CD4-positive, alpha-beta T cell (primary cell): ENCODE results near the gene HP1BP3. TPM values are rescaled to one million over a fixed set of nuclear protein-coding genes. Genes with fewer than 3 reads are reported as not detected.

Experiments used
- ATAC-seq: fragments of 200-7000 bp; cut with Tn5 transposase; one replicate; pipeline ENCODE4 v1.10.0; 2022; ENCODE audit warnings: mild to moderate bottlenecking; ENCODE audit not compliant: poor library complexity
- CTCF ChIA-PET: fragments of 350-600 bp; sonication (Branson Sonifier 250); formaldehyde crosslinking; loops from one replicate; lab custom pipeline; 2021; ENCODE audit warnings: antibody characterized with exemption, inconsistent platforms; lab: Charles Lee
- POLR2A ChIA-PET: fragments of 350-600 bp; sonication (Branson Sonifier 250); formaldehyde crosslinking; loops from one replicate; lab custom pipeline; 2021; ENCODE audit warnings: antibody characterized with exemption, inconsistent platforms; lab: Charles Lee
- DNase-seq, 14 experiments: peaks; one replicate each; pipeline ENCODE4 v3.0.0-alpha.2; 2013 to 2020; ENCODE audit warnings: mixed read lengths in 2 of 14
- H3K27ac ChIP-seq, 2 donors: one replicate each; pipeline versions ENCODE4 v1.5.1 to v1.7.0; 2013; ENCODE audit warnings: low read length in 2 of 2, low read depth in 1 of 2, mild to moderate bottlenecking in 1 of 2
- H3K27me3 ChIP-seq, 2 experiments: 1 replicate in 1 of 2; 2 replicates in 1 of 2; pipeline versions ENCODE4 v1.6.1 to v1.7.0; 2013; ENCODE audit warnings: low read length in 2 of 2, control low read depth in 1 of 2, mild to moderate bottlenecking in 1 of 2, moderate library complexity in 1 of 2; ENCODE audit not compliant: insufficient read depth in 2 of 2, control insufficient read depth in 1 of 2
- H3K36me3 ChIP-seq: one replicate; pipeline ENCODE4 v1.6.1; 2013; ENCODE audit warnings: low read length, control low read depth; ENCODE audit not compliant: insufficient read depth
- H3K4me1 ChIP-seq: one replicate; pipeline ENCODE4 v1.6.1; 2013; ENCODE audit warnings: low read length, control low read depth; ENCODE audit not compliant: insufficient read depth
- H3K4me3 ChIP-seq: one replicate; pipeline ENCODE4 v1.5.1; 2013; ENCODE audit warnings: mild to moderate bottlenecking, low read length, moderate library complexity
- H3K9me3 ChIP-seq, 2 experiments: 1 replicate in 1 of 2; 2 replicates in 1 of 2; pipeline versions ENCODE4 v1.6.1 to v1.7.0; 2013; ENCODE audit warnings: low read length in 2 of 2, mild to moderate bottlenecking in 2 of 2, control low read depth in 1 of 2, moderate library complexity in 1 of 2; ENCODE audit not compliant: control insufficient read depth in 1 of 2, insufficient read depth in 1 of 2
- H3K27ac Mint-ChIP-seq: one replicate; pipeline ENCODE4 v1.8.0; 2020; ENCODE audit warnings: mixed read lengths
- H3K27me3 Mint-ChIP-seq: one replicate; pipeline ENCODE4 v1.8.0; 2021; ENCODE audit warnings: mixed read lengths
- H3K36me3 Mint-ChIP-seq: one replicate; pipeline ENCODE4 v1.8.0; 2021; ENCODE audit warnings: low read depth, mixed read lengths
- H3K4me1 Mint-ChIP-seq: one replicate; pipeline ENCODE4 v1.8.0; 2021; ENCODE audit warnings: low read depth, mixed read lengths
- H3K4me3 Mint-ChIP-seq: one replicate; pipeline ENCODE4 v1.8.0; 2020; ENCODE audit warnings: mild to moderate bottlenecking, mixed read lengths
- H3K9me3 Mint-ChIP-seq: one replicate; pipeline ENCODE4 v1.8.0; 2020; ENCODE audit warnings: mixed read lengths
- intact Hi-C, 2 experiments: fragments of 100-400 bp; cut with DNase I in 1 of 2; cut with micrococcal nuclease in 1 of 2; formaldehyde crosslinking; loops; one replicate each; pipeline versions ENCODE4 v1.15.1 to v1.9.0; 2023 to 2025; cut with DNase I, micrococcal nuclease
- total RNA-seq, 174 experiments: library from RNA in 2 of 174; stranded (reverse) in 2 of 174; gene quantifications; one replicate each; pipeline ENCODE4 v1.2.3 and lab custom pipeline; 2021 to 2026
- TF ChIP-seq, protein P1 (sequence below): fragments of 200-600 bp; IDR thresholded peaks from one replicate; pipeline ENCODE4 v1.8.0; 2022; ENCODE audit warnings: antibody characterized with exemption, mild to moderate bottlenecking

Gene HP1BP3
- total RNA-seq, 2 experiments from 2014 or later = 186 to 191 TPM

DNA sequence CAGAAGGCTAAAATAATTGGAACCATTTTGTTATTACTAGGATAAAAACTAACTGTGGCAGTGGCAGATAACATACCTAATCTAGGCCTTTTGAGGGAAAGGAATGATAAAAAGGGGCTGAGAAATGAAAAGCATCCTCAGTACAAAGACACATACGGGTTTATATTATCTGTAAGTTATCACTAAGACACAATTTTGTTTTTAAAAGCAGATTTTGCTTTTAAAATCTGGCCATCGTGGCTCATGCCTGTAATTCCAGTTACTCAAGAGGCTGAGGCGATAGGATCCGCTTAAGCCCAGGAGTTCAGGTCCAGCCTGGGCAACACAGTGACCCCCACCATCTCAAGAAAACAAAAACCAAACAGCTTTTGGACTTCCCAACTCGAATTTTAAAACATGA, 24.8 kb upstream of the HP1BP3 start:
- Mint-ChIP-seq H3K27ac (no peak overlapping the region), H3K4me3 (no peak overlapping the region), H3K27me3 (no peaks in the 10 kb centered on the region), H3K36me3 (peaks cover 12% of the 10 kb centered on the region), H3K4me1 (no peaks in the 10 kb centered on the region), H3K9me3 (no peaks in the 10 kb centered on the region)
- ChIA-PET CTCF (no interaction called here), POLR2A (interaction anchor here (1.3 kb wide), 1 partner anchor 26 kb away, joined by 4 read pairs; no protein-coding TSS in a partner anchor)
- no peaks in the 10 kb centered on the region for H3K27me3 ChIP-seq
- intact Hi-C loops = no loop called here
- no peaks in the 10 kb centered on the region for H3K9me3 ChIP-seq
- no peaks in the 10 kb centered on the region for H3K4me1 ChIP-seq
- TF ChIP-seq, protein P1, sequence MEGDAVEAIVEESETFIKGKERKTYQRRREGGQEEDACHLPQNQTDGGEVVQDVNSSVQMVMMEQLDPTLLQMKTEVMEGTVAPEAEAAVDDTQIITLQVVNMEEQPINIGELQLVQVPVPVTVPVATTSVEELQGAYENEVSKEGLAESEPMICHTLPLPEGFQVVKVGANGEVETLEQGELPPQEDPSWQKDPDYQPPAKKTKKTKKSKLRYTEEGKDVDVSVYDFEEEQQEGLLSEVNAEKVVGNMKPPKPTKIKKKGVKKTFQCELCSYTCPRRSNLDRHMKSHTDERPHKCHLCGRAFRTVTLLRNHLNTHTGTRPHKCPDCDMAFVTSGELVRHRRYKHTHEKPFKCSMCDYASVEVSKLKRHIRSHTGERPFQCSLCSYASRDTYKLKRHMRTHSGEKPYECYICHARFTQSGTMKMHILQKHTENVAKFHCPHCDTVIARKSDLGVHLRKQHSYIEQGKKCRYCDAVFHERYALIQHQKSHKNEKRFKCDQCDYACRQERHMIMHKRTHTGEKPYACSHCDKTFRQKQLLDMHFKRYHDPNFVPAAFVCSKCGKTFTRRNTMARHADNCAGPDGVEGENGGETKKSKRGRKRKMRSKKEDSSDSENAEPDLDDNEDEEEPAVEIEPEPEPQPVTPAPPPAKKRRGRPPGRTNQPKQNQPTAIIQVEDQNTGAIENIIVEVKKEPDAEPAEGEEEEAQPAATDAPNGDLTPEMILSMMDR = no peak
- H3K36me3 ChIP-seq = peaks cover 2% of the 10 kb centered on the region
- H3K4me3 ChIP-seq = no peak overlapping the region
- H3K27ac ChIP-seq = no peak overlapping the region
- DNase-seq = no peak
- no peak for ATAC-seq

DNA sequence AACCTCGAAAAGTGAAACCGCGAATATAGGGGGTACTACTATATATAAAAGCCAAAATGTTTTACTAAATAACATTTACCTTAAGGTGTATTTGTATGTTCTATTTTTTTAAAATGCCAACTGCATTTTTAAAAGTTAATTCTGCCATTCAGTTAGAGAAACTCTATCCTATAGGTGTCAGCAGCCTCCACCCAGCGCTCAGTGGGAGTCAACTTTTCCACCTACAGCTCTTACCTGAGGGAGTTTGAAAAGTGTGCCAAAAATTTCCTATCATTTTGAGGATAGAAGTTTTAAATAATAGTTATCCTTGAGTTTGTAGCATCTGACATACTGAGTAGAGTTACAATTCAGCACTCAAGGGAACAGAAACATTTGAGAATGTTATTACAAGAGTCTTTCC, 6.1 kb upstream of the HP1BP3 start:
- ChIA-PET POLR2A (no interaction called here), CTCF (no interaction called here)
- Mint-ChIP-seq H3K27ac (no peak overlapping the region), H3K9me3 (no peaks in the 10 kb centered on the region), H3K27me3 (no peaks in the 10 kb centered on the region), H3K4me3 (no peak overlapping the region), H3K36me3 (no peaks in the 10 kb centered on the region), H3K4me1 (peaks cover under 1% of the 10 kb centered on the region)
- ATAC-seq (no peak), DNase-seq (no peak)
- H3K27me3 ChIP-seq = no peaks in the 10 kb centered on the region
- no peaks in the 10 kb centered on the region for H3K9me3 ChIP-seq
- H3K27ac ChIP-seq = no peak overlapping the region
- TF ChIP-seq, protein P1 = no peak
- no peak overlapping the region for H3K4me3 ChIP-seq
- intact Hi-C loops = no loop called here
- no peaks in the 10 kb centered on the region for H3K36me3 ChIP-seq
- no peaks in the 10 kb centered on the region for H3K4me1 ChIP-seq

DNA sequence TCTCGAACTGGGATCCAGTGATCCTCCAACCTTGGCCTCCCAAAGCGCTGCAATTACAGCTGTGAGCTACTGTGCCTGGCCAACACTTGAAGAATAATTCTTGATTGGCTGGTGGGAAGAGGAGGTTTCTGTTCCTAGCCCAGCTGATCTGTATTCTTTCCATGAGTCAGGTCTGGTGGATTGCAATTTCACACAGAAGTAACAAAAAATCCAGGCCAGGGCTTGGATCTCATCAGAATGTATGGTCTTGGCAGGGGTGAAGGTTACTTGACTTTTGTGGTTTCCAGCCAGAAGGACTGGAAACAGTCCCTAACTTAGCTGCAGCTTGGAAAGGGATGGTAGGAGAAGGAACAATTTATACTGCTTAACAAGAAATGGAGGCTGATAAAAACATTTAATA, 5.1 kb upstream of the HP1BP3 start:
- POLR2A ChIA-PET = no interaction called here
- TF ChIP-seq, protein P1 = no peak
- Histone ChIP-seq H3K27ac (no peak overlapping the region), H3K9me3 (no peaks in the 10 kb centered on the region), H3K4me1 (peaks cover 6% of the 10 kb centered on the region), H3K27me3 (no peaks in the 10 kb centered on the region), H3K36me3 (no peaks in the 10 kb centered on the region), H3K4me3 (no peak overlapping the region)
- peaks cover 6% of the 10 kb centered on the region for H3K36me3 Mint-ChIP-seq
- intact Hi-C loops = no loop called here
- no peaks in the 10 kb centered on the region for H3K27me3 Mint-ChIP-seq
- H3K27ac Mint-ChIP-seq = no peak overlapping the region
- no peak for DNase-seq
- peaks cover 11% of the 10 kb centered on the region for H3K4me1 Mint-ChIP-seq
- H3K4me3 Mint-ChIP-seq = no peak overlapping the region
- no peaks in the 10 kb centered on the region for H3K9me3 Mint-ChIP-seq
- ATAC-seq = no peak
- CTCF ChIA-PET = no interaction called here
